HG03558 (cell line): Measurements from ENCODE around the gene ADARB2.

Source experiments
- ATAC-seq: cut with Tn5 transposase; IDR thresholded peaks from one replicate; pipeline ENCODE4 v1.9.1; 2021; ENCODE audit warnings: moderate number of reproducible peaks; ENCODE audit not compliant: unreplicated experiment; ENCODE audit errors: extremely low read depth

Gene ADARB2

GRCh38 chr10:1646332-1646731 is 91.0 kb downstream of the ADARB2 start:
- ATAC-seq, result no peak

DNA sequence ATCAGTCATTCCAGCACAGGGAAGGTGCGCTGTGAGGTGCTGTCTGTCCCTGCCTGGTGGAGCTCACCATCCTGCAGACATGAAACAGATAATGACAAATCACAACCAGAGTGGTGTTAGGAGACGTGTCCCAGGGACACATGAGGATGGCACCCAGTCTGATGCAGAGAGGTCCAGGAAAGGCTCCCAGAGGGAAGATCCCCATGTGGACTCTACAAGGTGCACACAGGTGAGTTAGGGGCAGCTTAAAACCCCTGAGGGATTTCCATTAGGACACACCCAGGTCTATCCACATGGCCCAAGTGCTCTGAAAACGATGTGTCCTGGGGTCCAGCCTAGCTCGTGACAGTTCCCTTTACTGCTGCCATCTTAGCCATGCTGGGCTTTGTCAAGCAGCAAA is 91.4 kb downstream of the ADARB2 start:
- ATAC-seq, result no peak

- ATAC-seq, result no peak
Measured at GRCh38 chr10:1644191-1644711, 93.1 kb downstream of the ADARB2 start.

DNA sequence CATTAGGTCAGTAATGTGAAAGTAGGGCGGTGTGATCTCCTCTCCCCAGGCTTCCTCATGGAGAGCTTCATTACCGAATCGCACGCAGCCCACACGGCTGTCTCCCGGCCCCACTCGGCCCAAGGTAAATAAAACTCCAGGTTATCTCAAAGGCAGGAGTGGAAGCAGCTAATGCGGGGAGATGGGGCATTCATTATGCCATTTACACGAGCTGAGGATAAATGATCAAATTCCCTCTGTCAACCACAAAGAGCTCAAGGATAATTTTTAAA is 93.5 kb downstream of the ADARB2 start:
- ATAC-seq, result no peak

GRCh38 chr10:1643161-1643907 is 94.0 kb downstream of the ADARB2 start:
- no peak for ATAC-seq

- ATAC-seq, result no peak
Measured at GRCh38 chr10:1642600-1643160, 94.6 kb downstream of the ADARB2 start.

- no peak for ATAC-seq
Measured at GRCh38 chr10:1641402-1641801, 95.9 kb downstream of the ADARB2 start.

DNA sequence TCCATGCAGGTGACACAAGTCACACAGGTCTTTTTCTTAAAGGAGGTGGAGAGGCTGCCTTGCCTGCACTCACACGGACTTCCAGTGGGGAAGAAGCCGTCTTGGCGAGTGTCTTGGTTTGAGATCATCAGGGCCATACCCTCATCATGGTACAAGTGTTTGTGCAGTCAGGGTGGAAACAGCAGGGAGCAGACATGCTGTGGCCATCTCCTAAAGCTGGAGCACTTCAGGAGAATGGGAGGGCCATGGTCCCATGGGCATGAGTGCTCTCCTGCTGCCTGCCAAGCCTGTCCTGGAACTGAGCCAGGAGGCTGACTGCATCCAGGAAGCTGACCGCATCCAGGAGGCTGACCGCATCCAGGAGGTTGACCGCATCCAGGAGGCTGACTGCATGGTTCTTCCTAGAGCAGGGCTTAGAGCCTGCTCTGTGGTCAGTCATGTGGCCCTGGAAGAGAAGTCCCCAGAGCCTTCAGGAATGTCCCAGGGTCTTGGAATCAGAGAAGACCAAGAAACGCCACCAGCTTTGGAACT is 98.4 kb downstream of the ADARB2 start:
- no peak for ATAC-seq

- ATAC-seq, result no peak
Measured at GRCh38 chr10:1635340-1635739, 102.0 kb downstream of the ADARB2 start.

DNA sequence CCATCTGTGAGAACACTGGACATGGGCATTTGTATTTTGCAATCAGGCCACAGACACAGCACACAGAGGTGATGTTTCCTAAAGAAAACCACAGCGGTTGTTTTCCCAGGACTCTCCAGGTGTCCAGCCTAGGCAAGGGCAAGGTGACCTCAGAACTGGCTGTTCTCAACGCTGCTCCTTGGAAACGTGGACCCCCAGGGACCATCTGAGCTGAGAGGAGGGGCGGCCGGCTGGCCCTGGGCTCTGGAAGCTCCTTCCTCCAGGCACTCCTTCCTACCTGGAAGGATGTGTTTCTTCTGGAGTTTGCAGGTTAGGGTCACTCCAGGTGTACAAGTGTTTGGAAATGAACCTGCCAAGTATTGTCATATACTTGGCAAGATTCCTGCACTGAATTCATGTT is 103.1 kb downstream of the ADARB2 start:
- no peak for ATAC-seq

DNA sequence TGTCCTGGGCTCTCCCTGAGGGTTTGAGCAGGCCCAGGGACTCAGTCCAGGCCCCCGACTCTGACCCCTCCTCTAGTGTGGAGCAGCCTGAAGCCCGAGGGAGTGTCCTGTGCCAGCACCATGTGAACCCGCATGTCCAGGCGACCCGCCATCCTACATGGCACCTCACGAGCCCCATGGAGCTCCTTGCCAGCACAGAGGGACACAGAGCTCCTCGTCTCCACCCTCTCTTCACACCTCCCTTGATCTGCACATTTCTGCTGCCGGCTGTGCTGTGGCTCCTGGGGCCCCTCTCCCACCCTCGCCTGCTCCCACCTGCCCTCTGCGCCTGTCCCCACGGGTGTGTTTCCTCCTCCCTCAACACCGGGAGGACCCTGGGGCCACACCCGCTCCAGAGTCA is 103.5 kb downstream of the ADARB2 start:
- no peak for ATAC-seq

GRCh38 chr10:1632596-1632995 is 104.7 kb downstream of the ADARB2 start:
- ATAC-seq, result no peak

GRCh38 chr10:1632141-1632540 is 105.2 kb downstream of the ADARB2 start:
- no peak for ATAC-seq

DNA sequence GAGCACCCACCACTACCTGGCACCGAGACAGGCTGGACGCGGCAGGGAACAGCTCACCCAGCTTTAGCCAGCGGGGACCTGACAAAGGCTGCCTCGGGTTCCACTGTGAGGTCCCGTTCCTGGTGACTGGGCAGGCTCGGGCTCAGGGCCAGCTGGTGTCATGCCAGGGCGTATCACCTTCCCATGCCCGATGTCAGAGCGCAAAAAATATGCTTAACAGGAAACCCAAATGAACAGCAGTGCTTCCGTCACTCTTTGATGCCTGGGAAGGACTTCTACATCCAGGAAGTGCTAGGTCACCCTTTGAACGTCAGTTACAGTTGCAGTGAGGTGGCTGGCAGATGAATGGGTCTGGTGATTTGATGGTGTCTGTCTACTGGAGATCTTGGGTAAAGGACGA is 106.0 kb downstream of the ADARB2 start:
- no peak for ATAC-seq

GRCh38 chr10:1630304-1630703 is 107.0 kb downstream of the ADARB2 start:
- no peak for ATAC-seq

DNA sequence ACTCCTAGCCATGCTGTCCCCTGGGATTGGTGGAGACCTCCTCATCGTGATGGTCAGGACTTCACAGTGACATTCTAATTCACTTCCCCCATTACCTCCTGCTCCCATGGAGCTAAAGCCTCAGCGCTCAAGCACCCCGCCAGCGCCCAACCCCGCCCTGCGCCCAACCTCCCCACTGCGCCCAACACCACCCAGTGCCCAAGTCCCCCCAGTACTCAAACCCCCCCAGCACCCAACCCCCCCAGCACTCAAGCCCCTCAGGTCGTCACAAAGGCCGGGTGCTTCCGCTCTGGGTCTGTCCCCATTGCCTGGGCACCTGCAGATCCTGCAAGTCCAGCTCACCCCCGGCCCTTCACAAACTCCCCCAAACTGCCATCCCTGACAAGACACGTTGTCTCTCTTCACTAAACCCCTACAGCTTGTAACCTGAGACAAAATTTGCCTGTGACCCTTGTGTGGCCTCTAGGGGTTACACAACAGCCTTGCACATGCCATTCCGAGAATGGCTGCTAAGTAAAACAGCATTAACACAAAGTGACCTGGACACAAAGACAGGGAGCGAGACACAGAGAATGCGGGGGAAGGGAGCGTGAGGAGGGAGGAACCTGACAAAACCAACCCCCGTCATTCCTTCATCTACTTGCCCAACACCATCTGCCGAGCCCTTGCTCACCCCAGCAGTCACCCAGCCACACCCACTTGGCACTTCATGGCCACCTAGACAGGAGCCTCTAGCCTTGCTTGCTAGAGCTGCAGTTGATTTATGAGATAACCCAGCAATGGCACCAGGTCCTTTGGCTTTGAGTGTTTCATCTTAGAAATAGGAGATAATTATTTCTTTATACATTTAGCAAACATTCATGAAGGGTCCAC is 107.8 kb downstream of the ADARB2 start:
- no peak for ATAC-seq

DNA sequence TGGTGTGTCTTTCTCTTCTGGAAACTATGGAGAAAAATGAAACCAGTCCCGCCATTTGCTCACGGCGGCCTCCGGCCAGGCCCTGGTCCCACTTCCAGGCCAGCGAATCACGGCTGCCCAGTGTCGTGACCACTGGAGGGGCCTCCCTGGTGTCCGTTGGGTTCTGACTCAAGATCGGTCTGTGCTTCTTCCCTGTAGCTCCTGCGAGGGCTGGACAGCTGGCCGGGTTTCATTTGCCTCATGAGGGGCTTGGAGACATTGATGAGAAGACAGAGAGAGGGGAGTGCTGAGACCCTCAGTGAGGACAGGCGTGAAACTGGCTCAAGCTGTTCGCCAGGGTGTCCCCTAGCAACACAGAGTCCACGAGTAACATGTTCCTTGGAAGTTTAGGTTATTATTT is 108.6 kb downstream of the ADARB2 start:
- no peak for ATAC-seq

GRCh38 chr10:1627945-1628344 is 109.4 kb downstream of the ADARB2 start:
- ATAC-seq, result no peak

DNA sequence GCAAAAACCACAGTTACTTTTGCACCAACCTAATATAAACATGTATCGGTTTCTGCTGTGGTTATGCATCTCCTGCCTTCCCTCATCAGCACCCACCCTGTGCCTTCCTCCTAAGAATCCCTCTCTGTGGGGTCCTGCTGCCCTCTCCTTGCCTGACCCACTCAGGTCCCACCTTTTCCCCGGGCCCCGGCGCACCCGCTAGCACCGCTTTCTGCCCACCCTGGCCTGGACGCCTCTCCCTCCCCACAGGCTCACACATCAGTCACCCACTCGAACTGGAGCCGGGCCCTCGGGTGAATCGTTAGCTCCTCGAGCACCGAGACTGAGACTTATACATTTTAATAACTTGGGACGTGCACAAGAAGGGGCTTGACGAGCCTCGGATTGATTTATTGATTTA is 110.5 kb downstream of the ADARB2 start:
- no peak for ATAC-seq

- no peak for ATAC-seq
Measured at GRCh38 chr10:1626410-1626809, 110.9 kb downstream of the ADARB2 start.

DNA sequence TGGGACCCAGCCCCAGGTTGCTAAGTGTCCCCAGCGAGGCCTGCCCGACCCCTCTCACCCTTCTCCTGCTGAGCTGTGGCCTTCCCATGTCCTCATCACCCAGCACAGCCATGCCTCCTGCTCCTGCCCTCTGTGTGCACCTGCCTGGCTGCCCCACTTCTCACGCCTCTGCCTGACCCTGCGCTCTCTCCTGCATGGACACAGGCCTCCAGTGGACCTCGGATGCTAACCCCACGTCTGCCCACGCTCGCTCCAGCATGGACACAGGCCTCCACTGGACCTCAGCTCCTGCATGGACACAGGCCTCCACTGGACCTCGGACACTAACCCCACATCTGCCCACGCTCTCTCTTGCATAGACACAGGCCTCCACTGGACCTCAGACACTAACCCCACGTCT is 111.6 kb downstream of the ADARB2 start:
- ATAC-seq, result no peak
